HG03196 (cell line): ENCODE measurements around the gene SERPINA3.
"Not testable (repeated sequence)": the region's sequence is repeated elsewhere in the genome, so short reads cannot be mapped to it uniquely, and the experiment has no call there.

Experiments used
- ATAC-seq: cut with Tn5 transposase; IDR thresholded peaks from one replicate; pipeline ENCODE4 v1.9.1; 2021; ENCODE audit not compliant: unreplicated experiment

Gene SERPINA3

DNA sequence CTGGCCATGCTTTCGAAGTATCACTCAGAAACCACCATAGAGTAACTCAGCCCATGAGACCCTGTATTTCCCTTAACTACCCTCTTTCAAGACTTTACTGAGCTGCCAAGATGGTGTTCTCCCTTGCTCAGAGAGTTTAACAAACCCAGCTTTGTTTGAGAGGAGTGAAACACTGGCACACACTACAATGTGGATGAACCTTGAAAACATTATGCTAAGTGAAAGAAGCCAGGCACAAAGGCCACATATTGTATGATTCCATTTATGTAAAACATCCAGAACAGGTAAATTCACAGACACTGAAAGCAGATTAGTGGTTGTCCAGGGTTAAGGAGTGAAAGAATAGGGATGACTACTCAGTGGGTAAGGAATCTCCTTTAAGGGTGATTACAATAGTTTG, 18.9 kb downstream of the SERPINA3 start:
- ATAC-seq: no peak

DNA sequence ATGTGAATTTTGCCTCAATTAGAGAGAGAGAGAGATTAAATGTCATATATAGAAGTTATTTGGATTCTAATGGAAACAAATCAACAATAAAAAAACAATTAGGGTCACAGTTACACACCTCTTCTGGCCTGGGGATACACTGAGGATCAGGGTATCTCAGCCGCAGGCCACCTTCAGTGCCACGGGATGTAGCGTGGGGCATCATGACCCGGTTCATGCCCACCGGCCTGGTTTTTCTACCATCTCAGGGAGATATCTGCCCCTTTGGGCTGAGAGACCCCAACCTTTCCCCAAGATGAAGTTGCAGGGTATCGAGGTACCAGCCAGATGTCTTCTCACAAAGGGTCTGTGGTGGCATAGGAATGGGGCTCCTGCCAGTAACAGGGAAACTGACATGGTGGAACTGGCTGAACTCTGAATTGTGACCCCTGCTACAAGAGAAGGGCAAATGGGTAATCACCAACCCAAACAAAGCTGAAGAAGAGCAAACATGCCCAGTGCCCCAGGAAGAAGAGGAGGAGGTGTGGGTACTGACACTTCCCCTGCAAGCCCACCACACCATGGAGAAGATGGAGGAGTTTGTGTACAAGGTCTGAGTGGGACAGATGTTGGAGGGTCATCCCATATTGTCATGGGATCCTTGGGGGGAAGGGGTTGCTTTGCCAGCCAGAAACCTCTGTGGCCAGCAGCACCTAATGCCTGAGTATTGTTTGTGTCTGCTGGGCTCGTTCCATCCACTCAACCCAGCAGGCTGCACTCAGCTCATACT, 19.5 kb downstream of the SERPINA3 start:
- ATAC-seq: no peak

DNA sequence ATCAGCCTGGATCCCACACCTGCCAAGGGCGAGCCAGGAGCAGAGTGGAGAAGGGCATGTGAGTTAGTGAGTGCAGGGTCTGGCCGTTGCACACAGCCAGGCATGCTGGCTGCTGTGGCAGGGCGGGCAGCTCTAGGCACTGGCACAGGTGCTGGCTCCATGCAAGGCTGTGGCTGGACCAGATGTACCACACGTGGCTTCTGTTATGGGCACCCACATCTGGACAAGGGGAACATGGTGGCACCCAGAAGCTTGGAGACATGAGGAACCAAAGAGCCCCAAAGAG, 20.1 kb downstream of the SERPINA3 start:
- ATAC-seq: no peak

DNA sequence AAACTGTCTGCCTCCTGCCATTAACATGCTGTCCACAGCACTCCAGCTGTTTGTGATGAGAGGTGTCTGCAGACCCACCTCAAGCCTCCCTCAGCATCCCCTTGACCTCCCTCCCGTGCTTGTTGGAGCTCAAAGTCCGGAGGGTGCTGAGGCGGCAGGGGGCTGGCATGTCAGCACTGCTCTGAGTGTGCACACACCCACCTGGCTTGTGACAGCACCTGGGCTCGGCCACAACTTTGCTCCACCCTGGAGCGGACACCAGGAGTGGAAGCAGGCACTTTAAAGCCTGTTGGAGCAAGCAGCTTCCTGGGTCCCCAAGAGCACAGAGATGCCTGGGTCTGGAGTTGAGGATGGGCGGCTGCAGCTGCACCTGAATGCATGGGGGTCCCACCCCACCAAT, 20.9 kb downstream of the SERPINA3 start:
- ATAC-seq: no peak

DNA sequence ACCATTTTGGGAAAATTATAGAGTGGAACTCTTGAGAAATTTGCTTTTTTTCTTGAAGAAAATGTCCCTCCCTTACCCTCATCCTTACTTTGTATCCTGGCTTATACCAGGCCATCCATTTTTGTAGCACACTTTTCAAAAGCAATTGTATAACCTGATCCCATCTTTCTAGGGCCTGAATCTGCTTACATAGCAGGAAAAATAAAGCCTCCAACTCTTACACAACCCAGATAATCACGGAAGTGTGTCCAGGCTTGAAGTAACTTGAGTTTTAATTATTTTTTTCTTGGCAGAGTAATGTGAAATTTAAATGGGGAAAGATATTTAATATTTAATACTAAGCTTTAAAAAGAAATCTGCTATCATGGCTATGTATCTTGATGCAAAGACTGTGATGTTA, 23.0 kb downstream of the SERPINA3 start:
- no peak for ATAC-seq

DNA sequence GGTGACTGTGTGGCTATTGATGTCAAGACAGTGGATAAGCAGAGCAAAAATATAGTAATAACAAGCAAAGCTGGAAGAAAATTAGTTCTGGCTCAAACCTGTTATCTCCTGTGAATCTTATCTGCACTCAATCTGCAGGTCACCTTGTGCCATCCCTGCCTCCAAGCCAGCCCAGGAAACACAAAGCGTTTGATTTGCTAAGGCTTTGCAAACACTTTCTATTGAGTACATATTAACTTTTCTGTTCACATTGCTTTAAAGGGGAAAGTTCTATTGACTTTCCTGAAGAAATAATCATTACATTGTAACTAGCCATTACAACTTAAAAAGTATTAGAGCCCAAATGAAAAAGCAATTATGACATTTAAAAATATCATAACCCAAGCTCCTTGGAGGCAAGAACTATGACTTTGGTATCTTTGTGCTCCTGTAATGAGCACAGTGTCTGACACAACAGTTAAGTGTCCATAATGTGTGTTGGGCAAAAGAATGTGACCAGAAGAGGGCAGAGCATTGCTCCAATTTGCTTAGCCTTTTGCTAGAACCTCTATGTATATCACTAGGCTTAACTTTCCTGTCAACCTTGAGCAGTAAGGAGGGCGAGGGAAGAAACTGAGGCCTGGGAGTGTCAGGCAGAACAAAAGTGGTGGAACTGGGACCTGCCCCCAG, 24.7 kb downstream of the SERPINA3 start:
- ATAC-seq: no peak

DNA sequence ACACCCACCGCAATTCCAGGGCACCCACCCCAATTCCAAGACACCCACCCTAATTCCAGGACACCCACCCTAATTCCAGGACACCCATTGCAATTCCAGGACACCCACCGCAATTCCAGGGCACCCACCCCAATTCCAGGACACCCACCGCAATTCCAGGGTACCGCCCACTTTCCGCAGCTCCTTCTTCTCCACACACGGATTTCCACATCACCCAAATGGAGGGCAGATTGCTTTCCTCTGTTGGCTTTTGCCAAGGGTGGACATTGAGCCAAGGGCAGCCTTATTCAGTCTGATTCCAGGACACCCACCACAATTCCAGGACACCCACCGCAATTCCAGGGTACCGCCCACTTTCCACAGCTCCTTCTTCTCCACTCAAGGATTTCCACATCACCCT, 25.6 kb downstream of the SERPINA3 start:
- not testable (repeated sequence) for ATAC-seq

DNA sequence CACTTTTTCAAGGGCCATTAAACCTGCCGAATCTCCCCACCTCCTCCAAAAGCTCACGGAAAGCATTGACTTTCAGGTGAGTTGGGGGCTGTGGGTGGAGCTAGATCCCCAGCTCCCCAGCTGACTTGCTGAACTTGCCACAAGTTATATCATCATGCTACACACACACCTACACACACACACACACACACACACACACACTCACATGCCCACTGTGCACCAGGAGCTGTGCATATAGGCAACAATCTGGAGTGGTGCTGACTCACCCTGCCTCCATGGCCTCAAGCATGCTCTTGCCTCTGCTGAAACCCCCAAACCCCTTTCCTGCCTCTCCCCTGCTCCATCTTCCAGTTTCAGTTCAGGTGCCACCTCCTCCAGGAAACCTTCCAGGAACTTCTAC, 26.1 kb downstream of the SERPINA3 start:
- no peak for ATAC-seq

DNA sequence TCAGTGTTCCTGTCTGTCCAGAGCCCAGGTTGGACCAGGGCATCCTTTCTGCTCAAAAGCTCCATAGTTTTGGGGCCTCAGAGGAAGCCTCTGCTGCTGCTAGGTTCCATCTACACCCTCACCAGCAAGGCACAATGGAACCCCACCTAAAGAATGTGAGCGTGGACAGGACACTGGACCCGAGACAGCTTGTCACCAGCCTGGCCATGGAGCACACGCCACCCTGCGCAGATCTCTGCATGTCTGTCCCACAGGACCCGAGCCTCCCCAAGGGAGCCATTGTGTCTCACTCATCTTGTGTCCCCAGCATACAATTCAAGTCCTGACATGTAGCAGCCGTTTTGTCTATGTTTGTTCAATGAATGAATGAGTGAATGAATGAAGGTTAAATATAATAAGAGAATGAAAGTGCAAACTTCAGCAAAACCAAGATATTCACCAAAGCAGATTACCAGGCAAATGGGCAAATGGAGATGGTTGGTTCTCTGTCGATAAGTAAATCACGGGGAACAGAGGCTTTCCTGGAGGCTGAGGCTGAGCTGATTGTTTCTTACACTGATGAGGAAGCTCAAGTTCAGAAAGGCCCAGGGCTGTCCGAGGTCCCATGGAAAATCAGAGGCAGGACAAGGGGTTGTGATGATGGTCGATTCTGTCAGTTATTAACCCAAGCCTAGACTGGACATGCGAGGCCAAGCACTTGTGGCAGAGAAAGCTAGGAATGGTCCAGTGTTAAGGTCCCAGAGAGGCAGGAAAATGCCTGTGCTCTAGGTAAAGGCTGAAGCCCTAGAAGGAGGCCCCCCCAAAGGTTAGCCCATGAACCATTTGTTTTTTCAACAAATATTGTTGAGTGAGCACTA, 27.0 kb downstream of the SERPINA3 start:
- no peak for ATAC-seq

DNA sequence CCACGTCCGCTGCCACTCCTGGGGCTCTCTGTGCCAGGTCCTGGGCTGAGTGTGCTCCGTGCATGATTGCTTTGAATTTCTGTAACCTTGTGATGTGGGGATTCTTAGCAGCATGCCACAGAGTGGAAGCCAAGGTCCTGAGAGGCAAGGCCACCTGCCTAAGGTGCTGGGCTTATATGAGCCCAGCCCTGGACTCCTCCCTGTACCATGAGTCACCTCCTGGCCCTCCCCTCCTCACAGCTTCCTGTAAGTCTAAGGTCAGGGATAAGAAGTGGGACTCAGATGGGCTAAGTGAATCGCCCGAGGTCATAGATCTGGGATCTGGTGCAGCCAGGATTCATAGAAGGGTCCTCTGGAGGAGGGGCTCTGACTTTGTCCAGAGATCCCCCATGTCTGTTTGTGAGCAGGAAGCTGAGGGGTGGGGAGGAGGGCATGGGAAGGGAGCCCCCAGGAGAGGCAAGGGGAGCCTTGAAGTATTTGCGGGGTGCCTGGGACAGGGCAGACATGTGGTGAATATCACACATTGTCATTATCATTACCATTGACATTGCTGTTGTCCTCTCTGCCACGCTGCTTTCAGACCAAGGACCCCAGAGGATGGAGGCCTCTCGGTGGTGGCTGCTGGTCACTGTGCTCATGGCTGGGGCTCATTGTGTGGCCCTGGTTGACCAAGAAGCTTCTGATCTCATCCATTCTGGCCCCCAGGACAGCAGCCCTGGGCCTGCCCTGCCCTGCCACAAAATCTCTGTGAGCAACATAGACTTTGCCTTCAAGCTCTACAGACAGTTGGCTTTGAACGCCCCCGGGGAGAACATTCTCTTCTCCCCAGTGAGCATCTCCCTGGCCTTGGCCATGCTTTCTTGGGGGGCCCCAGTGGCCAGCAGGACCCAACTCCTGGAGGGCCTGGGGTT, 28.8 kb downstream of the SERPINA3 start:
- ATAC-seq: no peak

DNA sequence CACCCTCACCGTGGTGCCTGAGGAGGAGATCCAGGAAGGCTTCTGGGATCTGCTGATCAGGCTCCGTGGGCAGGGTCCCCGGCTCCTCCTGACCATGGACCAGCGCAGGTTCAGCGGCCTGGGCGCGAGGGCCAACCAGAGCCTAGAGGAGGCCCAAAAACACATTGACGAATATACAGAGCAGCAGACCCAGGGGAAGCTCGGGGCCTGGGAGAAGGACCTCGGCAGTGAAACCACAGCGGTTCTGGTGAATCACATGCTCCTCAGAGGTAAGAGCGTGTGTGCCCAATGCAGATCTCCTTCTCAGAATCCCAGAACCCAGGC, 29.4 kb downstream of the SERPINA3 start:
- no peak for ATAC-seq

DNA sequence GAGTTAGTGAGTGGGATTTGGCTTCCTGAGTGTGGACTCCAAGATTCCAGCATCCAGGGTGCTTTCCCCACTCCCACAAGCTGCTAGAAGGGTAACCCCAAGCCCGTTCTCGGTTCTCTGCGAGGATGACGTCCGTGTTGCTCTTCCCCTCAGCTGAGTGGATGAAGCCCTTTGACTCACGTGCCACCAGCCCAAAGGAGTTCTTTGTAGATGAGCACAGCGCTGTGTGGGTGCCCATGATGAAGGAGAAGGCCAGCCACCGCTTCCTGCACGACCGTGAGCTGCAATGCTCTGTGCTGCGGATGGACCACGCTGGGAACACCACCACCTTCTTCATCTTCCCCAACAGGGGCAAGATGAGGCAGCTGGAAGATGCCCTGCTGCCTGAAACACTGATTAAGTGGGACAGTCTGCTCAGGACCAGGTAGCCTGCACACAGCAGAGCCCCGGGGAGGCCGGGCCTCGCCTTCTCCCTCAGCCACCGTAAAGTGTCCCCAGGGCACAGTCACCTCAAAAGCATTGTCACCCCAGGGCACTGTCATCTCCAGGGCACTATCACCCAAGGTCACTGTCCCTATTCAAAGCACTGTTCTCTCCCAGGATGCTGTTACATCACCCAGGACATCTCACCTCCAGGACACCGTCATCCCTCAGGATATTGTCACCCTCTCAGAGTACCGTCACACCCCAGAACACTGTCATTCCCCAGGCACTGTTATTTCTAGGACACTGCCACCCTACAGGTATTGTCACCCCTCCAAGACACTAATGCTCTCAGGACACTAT, 31.3 kb downstream of the SERPINA3 start:
- no peak for ATAC-seq

DNA sequence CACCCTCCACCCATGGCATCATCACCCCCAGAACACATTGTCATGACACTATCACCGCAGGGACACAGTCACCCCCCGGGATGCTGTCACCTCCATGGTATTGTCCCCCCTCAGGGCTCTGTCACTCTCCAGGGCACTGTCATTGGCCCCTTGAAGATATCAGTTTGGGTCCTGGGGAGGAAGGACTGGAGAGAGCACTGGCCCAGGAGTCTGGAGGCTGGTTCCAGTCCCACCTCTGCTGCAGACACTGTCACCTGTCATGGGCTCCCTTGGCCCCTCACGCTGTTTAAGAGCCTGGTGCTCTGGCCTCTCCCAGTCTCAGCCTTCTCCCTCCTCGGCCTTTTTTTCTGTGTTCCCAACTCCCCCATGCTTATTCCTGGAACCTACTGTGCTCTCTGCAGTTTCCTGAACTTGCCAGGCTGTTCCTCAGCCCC, 31.9 kb downstream of the SERPINA3 start:
- no peak for ATAC-seq

DNA sequence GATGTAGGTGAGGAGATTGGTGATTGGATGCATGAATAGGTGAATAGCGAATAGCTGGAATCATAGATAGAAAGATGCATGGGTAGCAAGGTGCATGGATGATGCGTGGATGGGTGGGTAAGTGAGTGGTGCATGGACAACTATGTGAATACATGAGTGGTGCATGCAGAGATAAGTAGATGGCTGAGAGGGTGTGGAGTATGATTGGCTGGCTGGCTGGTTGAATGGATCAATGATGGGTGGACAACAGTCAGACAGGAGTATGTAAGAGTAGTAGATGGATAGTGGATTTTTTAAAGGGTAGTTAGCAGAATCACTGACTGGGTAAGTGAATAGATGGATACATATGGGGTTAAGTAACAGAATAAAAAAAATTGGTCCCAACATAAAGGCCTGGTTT, 33.9 kb downstream of the SERPINA3 start:
- ATAC-seq: no peak

DNA sequence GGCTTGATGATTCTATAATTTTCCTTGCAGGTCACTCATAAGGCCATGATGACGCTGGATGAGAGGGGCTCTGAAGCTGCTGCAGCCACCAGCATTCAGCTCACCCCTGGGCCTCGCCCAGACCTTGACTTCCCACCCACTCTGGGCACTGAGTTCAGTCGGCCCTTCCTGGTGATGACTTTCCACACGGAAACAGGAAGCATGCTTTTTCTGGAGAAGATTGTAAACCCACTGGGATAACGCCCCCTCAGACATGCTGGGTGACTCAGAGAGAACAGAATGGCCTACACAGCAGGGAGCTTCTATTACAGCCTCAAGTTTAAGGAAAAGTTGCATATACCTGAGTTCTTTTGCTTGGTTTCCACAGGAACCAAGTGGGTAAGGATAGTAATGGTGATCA, 34.3 kb downstream of the SERPINA3 start:
- ATAC-seq: no peak

DNA sequence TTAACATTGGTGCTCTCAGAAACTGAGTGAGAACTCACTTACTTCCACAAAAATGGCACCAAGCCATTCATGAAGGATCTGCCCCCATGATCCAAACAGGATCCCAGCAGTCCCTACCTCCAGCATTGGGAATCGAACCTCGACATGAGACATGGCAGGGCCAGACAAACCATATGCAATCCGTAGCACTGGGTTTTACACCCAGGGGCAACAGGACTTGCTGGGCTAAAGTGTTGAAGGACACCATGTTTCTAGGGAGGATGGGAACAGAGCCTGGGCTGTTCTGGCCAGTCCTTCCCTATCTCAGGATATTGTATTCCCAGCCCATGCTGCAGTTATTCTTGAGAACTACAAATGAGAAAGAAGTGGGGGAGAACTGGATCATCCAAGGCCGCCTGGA, 36.6 kb downstream of the SERPINA3 start:
- no peak for ATAC-seq

DNA sequence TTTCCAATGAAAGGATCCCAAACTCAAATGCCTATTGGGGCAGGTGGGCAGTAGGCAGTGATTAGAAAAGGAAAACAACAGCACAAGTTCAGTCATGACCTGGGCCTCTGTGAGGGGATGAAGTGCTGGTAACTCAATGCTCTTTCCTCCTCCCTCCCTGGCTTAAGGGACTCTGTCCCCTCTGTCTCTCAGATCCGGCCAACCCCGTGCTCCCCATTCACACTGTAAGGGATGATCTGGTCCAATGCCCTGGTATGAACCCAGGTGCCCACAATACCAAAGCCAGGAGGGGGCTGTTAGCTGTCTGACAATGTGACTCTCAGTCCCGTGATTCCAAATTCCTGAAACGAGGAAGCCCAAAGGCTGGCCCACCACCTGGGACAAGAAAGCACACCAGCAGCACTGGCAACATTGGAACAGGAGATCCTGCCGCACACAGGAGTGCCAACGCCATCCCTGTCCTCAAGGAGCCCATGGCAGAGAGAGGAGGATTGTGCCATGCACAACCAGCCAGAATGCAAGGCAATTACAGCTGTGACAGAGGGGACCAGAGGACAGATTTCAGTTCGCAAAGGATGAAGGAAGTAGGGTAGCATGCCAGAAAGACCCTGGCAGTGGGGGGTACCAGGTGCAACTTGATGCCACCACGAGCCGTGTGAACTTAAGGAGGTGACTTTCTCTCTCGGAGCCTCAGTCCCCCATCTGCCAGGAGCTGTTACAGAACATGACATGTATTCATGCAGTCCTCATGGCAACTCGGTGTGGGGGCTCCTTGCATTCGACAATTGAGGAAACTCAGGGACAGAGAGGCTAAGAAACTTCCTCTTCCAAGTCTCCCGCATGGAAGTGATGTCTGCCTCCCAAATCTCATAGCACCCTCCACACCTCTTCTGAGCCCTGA, 37.6 kb downstream of the SERPINA3 start:
- ATAC-seq: no peak

DNA sequence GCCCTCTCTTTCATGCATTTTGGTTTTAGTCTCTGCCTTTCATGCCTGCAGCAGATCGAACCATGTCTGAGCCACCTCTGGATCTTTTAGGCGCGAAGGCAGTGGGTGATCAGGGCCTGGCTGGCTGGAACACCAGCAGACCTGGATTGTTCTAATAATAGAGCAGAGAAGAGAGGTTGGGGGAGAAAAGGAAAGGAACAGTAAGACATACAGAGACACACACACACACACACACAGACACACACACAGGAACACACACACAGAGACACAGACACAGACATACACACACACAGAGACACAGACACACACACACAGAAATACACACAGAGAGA, 38.2 kb downstream of the SERPINA3 start:
- ATAC-seq: no peak
